Chondrocyte (in vitro differentiated cells): ENCODE data around the gene TMEM255B. TPM values are rescaled to one million over a fixed set of nuclear protein-coding genes. Genes with fewer than 3 reads are reported as not detected.

Experiments used
- DNase-seq: peaks from one replicate; pipeline ENCODE4 v3.0.0; 2021; ENCODE audit warnings: mixed read lengths, low spot score
- H3K27ac Mint-ChIP-seq: one replicate; pipeline ENCODE4 v1.8.0; 2021; ENCODE audit warnings: mild to moderate bottlenecking, moderate library complexity, mixed read lengths; ENCODE audit not compliant: unreplicated experiment
- H3K27me3 Mint-ChIP-seq: 2 replicates; pipeline ENCODE4 v1.8.0; 2021; ENCODE audit warnings: low read depth, mixed read lengths
- H3K36me3 Mint-ChIP-seq: 2 replicates; pipeline ENCODE4 v1.8.0; 2021; ENCODE audit warnings: low read depth, mixed read lengths
- H3K4me1 Mint-ChIP-seq: 2 replicates; pipeline ENCODE4 v1.8.0; 2021; ENCODE audit warnings: low read depth, mild to moderate bottlenecking, mixed read lengths
- H3K4me3 Mint-ChIP-seq: one replicate; pipeline ENCODE4 v1.8.0; 2021; ENCODE audit warnings: mild to moderate bottlenecking, moderate library complexity, mixed read lengths; ENCODE audit not compliant: unreplicated experiment
- H3K9me3 Mint-ChIP-seq: 2 replicates; pipeline ENCODE4 v1.8.0; 2021; ENCODE audit warnings: low read depth, mixed read lengths
- CTCF ChIP-seq: fragments of 200-600 bp; sonication (generic); IDR thresholded peaks from 2 replicates; pipeline ENCODE4 v1.5.0; 2021; ENCODE audit warnings: antibody characterized with exemption, mild to moderate bottlenecking, moderate library complexity
- total RNA-seq: library from RNA; stranded (reverse); gene quantifications from 3 replicates; pipeline ENCODE4 v1.2.1, GENCODE V29; 2021

The TMEM255B gene
- total RNA-seq, 1 donor from 2014 or later: 5.2 TPM

- no peak overlapping the region for H3K4me3 Mint-ChIP-seq
- peak; percentile 85 for DNase-seq
- no peaks in the 10 kb centered on the region for H3K4me1 Mint-ChIP-seq
- no peaks in the 10 kb centered on the region for H3K36me3 Mint-ChIP-seq
- H3K9me3 Mint-ChIP-seq: no peaks in the 10 kb centered on the region
- peaks cover 9% of the 10 kb centered on the region for H3K27me3 Mint-ChIP-seq
- H3K27ac Mint-ChIP-seq: no peak overlapping the region
- no peak for TF ChIP-seq CTCF
These were observed 23.3 kb upstream of the TMEM255B start for GRCh38 chr13:113735750-113736149.

- DNase-seq: peak; percentile 67
- no peaks in the 10 kb centered on the region for H3K9me3 Mint-ChIP-seq
- no peaks in the 10 kb centered on the region for H3K36me3 Mint-ChIP-seq
- no peaks in the 10 kb centered on the region for H3K4me1 Mint-ChIP-seq
- TF ChIP-seq CTCF: no peak
- H3K27me3 Mint-ChIP-seq: peaks cover 9% of the 10 kb centered on the region
- no peak overlapping the region for H3K4me3 Mint-ChIP-seq
- H3K27ac Mint-ChIP-seq: no peak overlapping the region
These were observed 22.7 kb upstream of the TMEM255B start for GRCh38 chr13:113736258-113736731.

GRCh38 chr13:113737803-113738202, 21.2 kb upstream of the TMEM255B start:
- H3K36me3 Mint-ChIP-seq: no peaks in the 10 kb centered on the region
- no peak for DNase-seq
- no peak for TF ChIP-seq CTCF
- no peaks in the 10 kb centered on the region for H3K9me3 Mint-ChIP-seq
- H3K4me1 Mint-ChIP-seq: peaks cover 3% of the 10 kb centered on the region
- peaks cover 9% of the 10 kb centered on the region for H3K27me3 Mint-ChIP-seq
- no peak overlapping the region for H3K4me3 Mint-ChIP-seq
- H3K27ac Mint-ChIP-seq: no peak overlapping the region

GRCh38 chr13:113739527-113740285, 19.3 kb upstream of the TMEM255B start:
- no peak for TF ChIP-seq CTCF
- DNase-seq: peak; percentile 71
- no peak overlapping the region for H3K4me3 Mint-ChIP-seq

GRCh38 chr13:113740286-113740556, 18.8 kb upstream of the TMEM255B start:
- H3K36me3 Mint-ChIP-seq: no peaks in the 10 kb centered on the region
- H3K4me1 Mint-ChIP-seq: peaks cover 3% of the 10 kb centered on the region
- no peaks in the 10 kb centered on the region for H3K9me3 Mint-ChIP-seq
- H3K27me3 Mint-ChIP-seq: peaks cover 9% of the 10 kb centered on the region
- TF ChIP-seq CTCF: no peak
- DNase-seq: no peak
- H3K27ac Mint-ChIP-seq: no peak overlapping the region
- no peak overlapping the region for H3K4me3 Mint-ChIP-seq

More at GRCh38 chr13:113739527-113740285, 19.3 kb upstream of the TMEM255B start:
- Mint-ChIP-seq H3K27me3 (peaks cover 9% of the 10 kb centered on the region), H3K4me1 (peaks cover 3% of the 10 kb centered on the region), H3K36me3 (no peaks in the 10 kb centered on the region), H3K27ac (no peak overlapping the region), H3K9me3 (no peaks in the 10 kb centered on the region)
